Measurements from ENCODE around the gene CADPS2.
"Not testable (repeated sequence)": the region's sequence is repeated elsewhere in the genome, so short reads cannot be mapped to it uniquely, and the experiment has no call there.

CADPS2 gene

DNA sequence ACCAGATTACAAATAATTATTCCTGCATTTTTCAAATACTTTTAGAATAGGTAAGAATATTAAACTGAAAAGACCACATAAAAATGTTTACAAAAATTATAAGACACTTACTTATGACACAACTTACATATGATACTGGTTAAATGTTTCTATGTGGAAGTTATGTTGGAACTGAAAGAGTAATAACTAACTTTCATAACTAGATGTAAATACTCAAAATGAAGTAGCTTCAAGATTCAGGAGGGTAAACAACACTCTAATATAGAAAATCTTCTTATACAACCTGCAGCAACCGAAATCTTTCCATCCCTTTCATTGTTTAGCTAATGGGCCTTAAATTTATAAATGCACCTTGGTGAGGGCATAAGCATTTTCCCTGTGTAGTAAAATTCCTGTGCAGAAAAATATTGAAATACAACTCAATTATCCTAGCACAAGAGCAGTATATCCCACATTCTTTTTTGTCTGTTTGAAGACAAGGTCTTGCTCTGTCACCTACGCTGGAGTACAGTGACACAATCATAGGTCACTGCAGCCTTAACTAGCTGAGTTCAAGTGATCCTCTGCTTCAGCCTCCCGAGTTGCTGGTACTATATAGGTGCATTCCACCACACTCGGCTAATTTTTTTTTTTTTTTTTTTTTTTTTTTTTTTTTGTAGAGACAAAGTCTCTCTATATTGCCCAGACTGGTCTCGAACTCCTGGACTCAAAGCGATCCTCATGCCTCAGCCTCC is 168.7 kb downstream of the CADPS2 start:
- in situ Hi-C loops (cut with HindIII; ENCODE audit: low sequenced_read_pairs), result no loop called here

GRCh38 chr7:122715183-122715582 is 171.1 kb downstream of the CADPS2 start:
- in situ Hi-C loops (cut with HindIII; ENCODE audit: low sequenced_read_pairs), result no loop called here

DNA sequence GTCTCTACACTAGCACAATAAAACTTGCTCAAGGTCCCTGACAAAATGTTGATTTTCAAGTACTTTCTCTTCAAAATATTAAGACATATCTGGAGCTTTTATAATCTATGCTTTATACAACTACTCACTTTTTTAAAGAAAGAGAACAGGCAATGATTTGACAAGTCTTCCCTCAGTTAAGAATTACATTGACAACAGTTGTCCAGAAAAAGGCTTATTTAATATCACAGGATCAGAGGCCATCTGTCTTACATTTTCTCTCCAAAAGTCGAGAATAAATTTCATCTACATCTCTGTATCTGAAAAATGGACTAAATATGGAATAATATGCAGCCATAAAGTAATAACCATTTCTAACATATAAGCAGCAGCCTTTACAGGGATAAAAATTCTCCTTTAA is 175.3 kb downstream of the CADPS2 start:
- in situ Hi-C loops (cut with HindIII; ENCODE audit: low sequenced_read_pairs), result no loop called here

DNA sequence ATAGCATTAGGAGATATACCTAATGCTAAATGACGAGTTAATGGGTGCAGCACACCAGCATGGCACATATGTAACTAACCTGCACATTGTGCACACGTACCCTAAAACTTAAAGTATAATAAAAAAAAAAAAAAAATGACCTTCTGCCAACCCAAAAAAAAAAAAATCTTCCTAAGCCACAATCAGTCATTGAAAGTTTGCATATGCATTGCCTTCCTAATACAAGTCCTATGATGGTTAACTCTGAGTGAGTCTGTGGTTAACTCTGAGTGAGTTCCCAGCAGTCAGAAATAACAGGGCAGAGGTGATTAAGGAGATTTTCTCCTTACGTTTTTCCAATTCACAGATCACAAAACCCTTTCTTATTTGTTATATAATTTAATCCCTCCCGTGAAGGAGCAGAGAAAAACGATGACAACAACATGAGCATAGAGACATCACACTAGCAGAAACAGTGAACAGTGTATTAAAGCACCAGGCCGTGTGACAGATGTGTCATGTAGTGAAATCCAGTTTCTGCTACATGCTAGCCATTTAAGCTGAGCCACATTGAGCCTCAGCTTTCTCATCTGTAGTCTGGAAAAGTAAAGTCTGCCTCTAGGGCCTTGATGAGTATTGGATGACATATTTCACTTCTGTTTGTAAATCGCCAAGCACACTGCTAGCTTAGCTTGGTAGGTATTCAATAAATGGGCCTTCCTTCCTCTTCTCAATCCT is 176.2 kb downstream of the CADPS2 start:
- in situ Hi-C loops (cut with HindIII; ENCODE audit: low sequenced_read_pairs), result no loop called here

DNA sequence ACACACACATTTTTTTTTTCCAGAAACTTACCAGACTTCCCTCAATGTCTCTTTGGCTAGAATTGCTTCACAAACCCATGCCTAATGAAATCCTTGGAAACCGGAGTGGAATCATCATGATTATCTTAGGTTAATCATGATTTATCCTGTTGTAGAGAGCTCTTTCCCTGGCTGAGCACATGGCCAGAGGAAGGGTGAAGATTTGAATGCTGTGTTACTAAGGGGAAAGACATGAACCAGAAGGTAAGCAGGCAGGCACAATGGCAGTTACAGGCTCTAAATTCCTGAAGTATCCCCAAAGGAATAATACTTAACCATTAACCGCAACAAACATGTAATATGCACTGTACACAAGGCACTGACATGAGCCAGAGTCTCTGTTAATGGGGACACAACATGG is 179.4 kb downstream of the CADPS2 start:
- in situ Hi-C loops (cut with HindIII; ENCODE audit: low sequenced_read_pairs), result no loop called here

DNA sequence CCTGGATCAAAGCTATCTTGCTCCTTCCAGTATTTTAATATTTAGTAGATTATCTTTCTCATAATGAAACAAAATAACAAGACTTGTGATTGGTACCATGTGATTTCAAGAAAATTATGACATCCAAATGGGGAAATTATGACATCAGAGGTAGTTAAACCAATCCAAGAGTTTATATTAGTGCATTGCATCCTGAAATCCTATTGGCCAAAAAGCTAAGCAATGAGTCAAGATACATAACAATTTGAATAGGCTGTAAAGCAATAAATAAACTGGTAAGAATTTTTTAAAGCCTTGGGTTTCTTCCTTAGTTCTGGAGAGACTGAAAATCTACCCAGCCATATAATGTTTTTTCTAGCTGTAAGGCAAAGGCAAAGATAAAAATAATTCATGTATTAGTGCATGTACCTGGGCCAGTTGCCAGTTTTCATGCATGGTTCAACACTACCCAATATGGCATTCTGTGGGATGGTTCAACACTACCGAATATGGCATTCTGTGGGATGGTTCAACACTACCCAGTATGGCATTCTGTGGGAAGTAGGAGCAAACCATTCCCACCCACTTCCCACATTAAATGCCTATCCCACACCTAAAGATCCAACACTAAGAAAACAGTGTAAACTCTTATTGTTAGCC is 183.3 kb downstream of the CADPS2 start, which contains the start of gene RNF148:
Gene RNF148, minus strand, starts transcription at position 51 of the 639 bp plus-strand sequence. CDS start 172 bp downstream, outside the sequence.
- in situ Hi-C loops (cut with HindIII; ENCODE audit: low sequenced_read_pairs), result no loop called here

GRCh38 chr7:122699017-122699416 is 187.2 kb downstream of the CADPS2 start, which contains the start of gene RNF133:
TSS of gene RNF133 (minus strand) at chr7:122699117. CDS start at chr7:122698918, 199 bp downstream.
- in situ Hi-C loops (cut with HindIII; ENCODE audit: low sequenced_read_pairs), result no loop called here

- in situ Hi-C loops (cut with HindIII; ENCODE audit: low sequenced_read_pairs), result no loop called here
These were observed 190.4 kb downstream of the CADPS2 start for GRCh38 chr7:122695816-122696215.

DNA sequence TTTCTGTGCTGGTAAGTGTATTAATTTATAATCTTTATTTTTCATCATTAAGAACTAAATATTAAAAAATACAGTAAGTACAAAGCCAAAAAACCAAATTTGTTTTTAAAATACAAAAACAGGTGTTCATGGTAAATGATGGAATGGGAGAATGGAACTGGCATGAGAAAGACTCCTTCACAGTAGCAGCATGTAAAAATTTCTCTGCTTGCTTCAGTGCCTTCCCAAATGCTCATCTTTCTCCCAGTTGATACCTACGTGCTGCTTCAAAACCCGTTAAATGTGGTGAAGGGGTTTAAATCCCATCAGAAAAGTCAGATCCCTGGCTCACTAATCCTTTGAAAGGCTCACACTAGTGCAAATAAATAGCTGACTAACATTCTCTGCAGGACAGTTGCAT is 191.6 kb downstream of the CADPS2 start:
- in situ Hi-C loops (cut with HindIII; ENCODE audit: low sequenced_read_pairs), result no loop called here

DNA sequence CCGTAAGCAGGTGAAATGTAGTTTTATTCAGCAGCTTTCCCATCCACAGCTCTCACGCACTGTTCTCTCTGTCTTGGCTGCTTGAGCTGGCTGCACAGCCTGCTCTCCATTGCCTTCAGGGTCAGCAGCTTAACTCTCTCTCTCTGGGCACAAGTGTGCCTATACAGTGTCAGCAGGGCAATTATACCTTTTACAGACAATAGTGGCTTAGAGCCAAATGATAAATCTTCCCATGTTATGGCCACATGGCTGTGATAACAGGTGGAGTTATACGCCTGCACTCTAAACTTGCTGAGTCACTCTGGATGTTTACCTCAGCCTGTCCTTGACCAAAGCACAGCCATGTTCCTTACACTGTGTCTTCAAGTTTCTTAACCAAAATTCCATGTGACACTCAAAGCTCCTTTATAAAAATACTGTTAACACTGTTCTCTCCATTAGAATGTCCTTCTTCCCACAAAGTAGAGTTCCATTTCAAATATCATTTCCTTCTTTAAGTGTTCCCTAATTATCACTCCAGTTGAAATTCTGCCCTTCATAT is 193.4 kb downstream of the CADPS2 start:
- in situ Hi-C loops (cut with HindIII; ENCODE audit: low sequenced_read_pairs), result no loop called here

DNA sequence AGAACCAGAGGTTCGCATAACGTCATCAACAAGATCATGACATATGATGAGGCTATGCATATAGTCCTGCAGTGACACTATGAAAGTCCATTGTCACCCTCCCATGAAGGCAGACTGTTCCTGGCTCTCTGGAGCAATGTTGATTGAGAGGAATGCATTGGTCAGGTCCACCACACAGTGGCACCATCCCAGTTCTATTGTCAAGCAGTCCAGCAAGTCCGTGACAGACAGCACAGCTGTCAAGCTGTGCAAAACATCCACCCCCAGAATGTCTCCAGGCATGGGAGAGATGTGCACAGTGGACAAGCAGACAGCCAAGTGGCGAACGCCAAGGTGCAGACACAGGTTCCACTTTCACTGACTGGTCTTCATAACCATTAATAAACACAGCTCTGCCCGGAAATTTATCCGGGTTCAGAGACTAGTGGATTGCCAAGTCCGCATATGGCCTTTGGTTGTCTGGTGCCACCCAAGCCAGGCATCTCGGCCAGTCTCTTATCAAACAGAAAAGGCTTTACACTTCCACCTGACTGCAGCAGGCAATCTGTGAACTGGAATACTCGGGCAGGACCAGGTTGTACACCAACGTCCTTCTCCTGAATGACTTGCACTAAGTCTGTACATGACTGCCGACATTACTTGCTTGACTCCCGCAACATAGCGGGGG is 194.6 kb downstream of the CADPS2 start:
- in situ Hi-C loops (cut with HindIII; ENCODE audit: low sequenced_read_pairs), result no loop called here

DNA sequence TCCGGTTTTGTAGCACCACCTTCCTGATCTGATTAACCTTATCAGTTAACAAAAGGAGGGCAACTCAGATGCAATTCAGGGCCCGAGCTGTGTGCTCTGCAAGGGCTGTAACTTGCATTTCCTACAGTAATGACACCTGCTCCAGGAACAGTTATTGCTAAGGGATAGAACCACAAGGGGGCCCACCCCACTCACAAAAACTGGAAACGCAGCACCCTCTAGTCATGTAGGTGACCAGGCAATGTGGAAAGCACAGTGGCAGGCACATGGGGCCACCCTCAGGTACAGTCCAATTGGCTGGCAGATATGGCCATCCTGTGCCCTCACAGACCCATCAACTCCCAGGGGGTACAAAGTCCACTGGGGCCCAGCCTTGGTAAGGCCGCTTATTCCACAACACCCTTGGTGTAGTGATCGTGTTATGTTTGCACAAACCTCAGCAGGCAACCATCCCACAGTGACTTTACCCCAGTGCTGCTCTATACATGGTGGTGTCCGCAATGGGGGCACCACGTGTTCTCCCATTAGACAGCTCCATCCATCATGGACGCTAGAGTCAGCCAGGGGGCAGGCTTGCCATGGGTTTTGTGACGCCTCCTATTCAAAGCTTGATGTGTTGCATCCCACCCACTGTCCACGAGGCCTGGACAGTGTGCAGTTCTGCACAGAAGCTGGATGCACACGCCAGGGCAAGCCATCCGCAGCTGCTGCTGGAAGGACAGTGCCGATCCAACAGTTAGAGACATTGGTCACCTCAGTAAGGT is 196.7 kb downstream of the CADPS2 start:
- in situ Hi-C loops (cut with HindIII; ENCODE audit: low sequenced_read_pairs), result no loop called here

GRCh38 chr7:122688400-122688998 is 197.8 kb downstream of the CADPS2 start:
- in situ Hi-C loops (cut with HindIII; ENCODE audit: low sequenced_read_pairs), result no loop called here

DNA sequence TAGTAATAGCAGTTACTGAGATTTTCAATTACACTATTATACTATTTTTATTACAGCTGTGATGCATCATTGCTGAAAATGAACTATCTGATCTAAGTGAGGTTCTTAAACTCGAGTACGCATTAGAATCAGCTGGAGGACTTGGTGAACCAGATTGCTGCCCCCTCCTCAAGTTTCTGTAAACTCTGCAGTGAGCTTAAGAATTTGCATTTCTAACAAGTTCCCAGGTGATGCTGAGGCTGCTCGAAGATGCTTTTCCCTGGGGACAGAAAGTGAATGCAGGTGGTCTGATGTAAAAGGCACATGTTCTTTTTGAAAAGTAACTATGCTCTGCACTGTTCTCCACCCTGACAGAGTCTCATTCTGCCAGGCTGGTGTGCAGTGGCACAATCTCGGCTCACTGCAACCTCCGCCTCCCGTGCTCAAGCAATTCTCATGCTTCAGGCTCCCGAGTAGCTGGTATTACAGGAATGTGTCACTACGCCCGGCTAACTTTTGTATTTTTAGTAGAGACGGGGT is 199.8 kb downstream of the CADPS2 start:
- in situ Hi-C loops (cut with HindIII; ENCODE audit: low sequenced_read_pairs), result no loop called here

- in situ Hi-C loops (cut with HindIII; ENCODE audit: low sequenced_read_pairs), result no loop called here
These were observed 201.8 kb downstream of the CADPS2 start for GRCh38 chr7:122684504-122684903.

DNA sequence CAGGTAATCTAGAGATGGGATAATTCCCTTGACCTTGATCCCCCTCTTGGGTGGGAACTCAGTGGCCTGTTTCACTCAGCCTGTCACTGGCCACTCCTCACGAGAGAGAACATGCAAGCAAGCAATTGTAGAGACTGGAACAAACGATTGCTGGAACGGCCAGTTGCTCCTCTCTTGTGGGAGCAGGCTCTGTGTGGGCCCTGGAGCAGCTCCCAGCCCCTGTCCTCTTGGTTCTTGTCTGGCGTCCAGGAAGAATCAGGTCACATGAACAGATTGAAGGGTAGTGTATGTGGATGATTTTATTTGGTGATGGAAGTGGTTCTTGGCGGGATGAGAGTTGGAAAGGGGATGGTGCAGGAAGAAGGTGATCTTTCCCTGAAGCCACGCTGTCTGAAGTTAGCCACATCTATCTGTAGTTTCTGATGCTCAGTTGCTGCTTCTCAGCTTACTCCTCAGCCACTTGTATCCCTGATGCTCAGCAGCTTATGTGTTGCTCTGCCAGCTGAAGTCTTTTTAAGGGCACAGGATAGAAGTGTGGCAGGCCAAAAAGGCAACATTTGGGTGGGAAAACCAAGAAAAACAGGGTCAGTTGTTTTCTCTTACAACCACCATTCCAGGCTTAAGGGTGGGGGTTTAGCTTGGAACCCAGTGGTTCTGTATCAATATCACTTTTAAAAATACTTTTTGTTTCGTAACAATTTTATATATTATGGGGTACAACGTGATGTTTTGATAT is 203.3 kb downstream of the CADPS2 start:
- in situ Hi-C loops (cut with HindIII; ENCODE audit: low sequenced_read_pairs), result no loop called here

GRCh38 chr7:122681186-122681585 is 205.1 kb downstream of the CADPS2 start:
- in situ Hi-C loops (cut with HindIII; ENCODE audit: low sequenced_read_pairs), result not testable (repeated sequence)

GRCh38 chr7:122679813-122680212 is 206.4 kb downstream of the CADPS2 start:
- in situ Hi-C loops (cut with HindIII; ENCODE audit: low sequenced_read_pairs), result no loop called here

GRCh38 chr7:122679269-122679709 is 207.0 kb downstream of the CADPS2 start:
- in situ Hi-C loops (cut with HindIII; ENCODE audit: low sequenced_read_pairs), result not testable (repeated sequence)
